Activated T-helper 1 cell treated with anti-CD3 and anti-CD28 coated beads, Interleukin-12 subunit alpha, Interleukin-12 subunit beta, Interleukin-2, Interleukin-4 antibody, amounts not matched to agents 30 ng/mL and 10 ng/mL and 1 ng/mL, durations not matched to agents 14 hours and 24 hours and 36 hours (primary cell): ENCODE results near the gene REV3L. TPM values are rescaled to one million over a fixed set of nuclear protein-coding genes. Genes with fewer than 3 reads are reported as not detected.
A peak's percentile ranks its signal among the peaks of the same experiment; 100 is the strongest.

ENCODE experiments used
- DNase-seq: peaks from one replicate; pipeline ENCODE4 v3.0.0; 2021; ENCODE audit warnings: low spot score
- H3K27ac Mint-ChIP-seq: one replicate; pipeline ENCODE4 v1.8.0; 2021; ENCODE audit warnings: mild to moderate bottlenecking, mixed read lengths
- H3K27me3 Mint-ChIP-seq: one replicate; pipeline ENCODE4 v1.8.0; 2022; ENCODE audit warnings: mild to moderate bottlenecking, moderate library complexity, mixed read lengths; ENCODE audit not compliant: insufficient read depth
- H3K36me3 Mint-ChIP-seq: one replicate; pipeline ENCODE4 v1.8.0; 2021; ENCODE audit warnings: low read depth, mixed read lengths
- H3K4me1 Mint-ChIP-seq: one replicate; pipeline ENCODE4 v1.8.0; 2021; ENCODE audit warnings: low read depth, mixed read lengths
- H3K4me3 Mint-ChIP-seq: one replicate; pipeline ENCODE4 v1.8.0; 2021; ENCODE audit warnings: mild to moderate bottlenecking, moderate library complexity, mixed read lengths
- H3K9me3 Mint-ChIP-seq: one replicate; pipeline ENCODE4 v1.8.0; 2021; ENCODE audit warnings: mixed read lengths
- intact Hi-C: fragments of 100-400 bp; cut with micrococcal nuclease; formaldehyde crosslinking; loops from one replicate; pipeline ENCODE4 v1.15.1; 2024
- total RNA-seq: library from RNA; stranded (reverse); gene quantifications from 2 replicates; pipeline ENCODE4 v1.2.3, GENCODE V29; 2022

REV3L gene
- total RNA-seq, 1 donor from 2014 or later, result 18.3 TPM

DNA sequence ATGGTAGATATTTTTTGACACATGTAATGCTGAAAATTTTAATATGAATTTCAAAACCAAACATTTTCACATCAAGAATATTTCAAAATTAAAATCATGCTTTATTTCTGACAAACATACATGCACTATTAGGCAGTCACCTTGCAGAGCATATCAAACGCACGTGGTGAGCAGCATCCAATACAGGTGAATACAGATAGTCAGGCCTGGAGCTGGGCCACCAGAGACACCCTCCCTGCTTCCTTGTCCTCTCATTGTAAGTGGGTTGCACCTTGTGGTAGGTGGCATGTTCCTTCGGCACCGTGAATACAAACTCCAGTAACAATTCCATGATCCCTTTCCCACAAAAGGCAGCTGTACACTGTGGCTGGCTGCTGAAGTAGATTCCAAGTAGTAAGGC is 8.9 kb downstream of the REV3L start:
- Mint-ChIP-seq H3K9me3 (no peaks in the 10 kb centered on the region), H3K4me3 (no peak overlapping the region), H3K4me1 (peaks cover 50% of the 10 kb centered on the region), H3K27ac (no peak overlapping the region), H3K36me3 (peaks cover 2% of the 10 kb centered on the region), H3K27me3 (no peaks in the 10 kb centered on the region)
- no peak for DNase-seq
- intact Hi-C loops, result no loop called here

DNA sequence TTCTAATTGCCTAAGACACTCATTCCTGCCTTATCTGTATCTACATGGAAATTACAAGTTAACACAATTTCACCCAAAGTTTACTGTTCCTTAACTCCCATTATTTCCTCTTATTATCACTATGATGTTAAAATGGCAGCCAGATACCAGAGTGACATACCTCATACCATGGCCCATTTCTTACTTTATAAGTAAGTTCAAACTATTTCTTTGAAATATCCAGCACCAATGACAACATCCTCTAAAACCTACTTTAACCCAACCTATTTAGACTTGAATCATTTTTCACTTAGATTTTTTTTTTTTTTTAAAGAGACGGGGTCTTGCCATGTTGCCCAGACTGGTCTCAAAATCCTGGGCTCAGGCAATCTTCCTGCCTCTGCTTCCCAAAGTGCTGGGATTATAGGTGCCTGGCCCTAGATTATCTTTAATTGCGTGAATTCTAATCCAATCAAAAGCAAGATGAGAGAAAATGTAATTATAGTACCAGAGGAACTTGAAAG is 10.0 kb downstream of the REV3L start:
- Mint-ChIP-seq H3K27me3 (no peaks in the 10 kb centered on the region), H3K4me1 (peaks cover 49% of the 10 kb centered on the region), H3K27ac (peak overlapping the region; percentile 31), H3K4me3 (no peak overlapping the region), H3K36me3 (peaks cover 2% of the 10 kb centered on the region), H3K9me3 (no peaks in the 10 kb centered on the region)
- no peak for DNase-seq
- intact Hi-C loops, result no loop called here

DNA sequence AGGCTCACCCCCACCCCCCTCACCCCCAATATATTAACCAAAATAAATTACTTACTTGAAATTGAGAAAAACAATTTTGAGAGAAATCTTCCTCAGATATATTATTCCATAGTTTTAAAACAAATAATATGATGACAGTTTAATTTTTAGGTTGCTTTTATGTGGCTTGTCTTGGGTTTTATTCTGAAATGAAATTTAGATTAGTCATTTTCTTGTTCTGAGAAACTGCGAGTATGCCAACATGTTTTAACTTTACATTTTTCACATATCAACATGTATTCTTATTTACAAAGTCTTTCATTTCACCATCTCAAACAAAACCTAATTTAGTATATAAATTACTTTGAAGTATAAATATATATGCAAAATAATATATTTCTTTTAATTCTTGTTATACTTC is 11.1 kb downstream of the REV3L start:
- no peak overlapping the region for H3K4me3 Mint-ChIP-seq
- H3K27ac Mint-ChIP-seq, result no peak overlapping the region
- intact Hi-C loops, result no loop called here
- no peak for DNase-seq
- H3K4me1 Mint-ChIP-seq, result peaks cover 39% of the 10 kb centered on the region
- peaks cover 7% of the 10 kb centered on the region for H3K36me3 Mint-ChIP-seq
- no peaks in the 10 kb centered on the region for H3K27me3 Mint-ChIP-seq
- no peaks in the 10 kb centered on the region for H3K9me3 Mint-ChIP-seq

DNA sequence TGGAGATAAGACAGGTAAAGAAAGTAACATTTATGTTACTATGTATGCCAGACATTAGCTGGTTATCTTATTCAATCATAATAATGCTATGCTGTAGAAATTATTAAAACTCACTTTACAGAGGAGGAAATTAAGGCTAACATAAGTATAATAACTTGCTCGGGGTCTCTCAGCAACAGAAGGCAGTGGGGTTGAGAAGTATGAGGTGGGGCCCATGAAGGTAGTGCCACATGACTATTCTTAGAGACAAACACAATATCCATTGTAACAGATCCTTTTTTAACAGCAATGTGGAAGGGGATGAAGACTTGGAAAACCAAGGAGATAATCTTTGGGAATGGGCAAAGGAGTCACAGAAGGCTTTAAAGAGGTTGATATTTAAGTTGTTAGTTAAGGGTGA is 11.5 kb downstream of the REV3L start:
- peaks cover 7% of the 10 kb centered on the region for H3K36me3 Mint-ChIP-seq
- peak overlapping the region; percentile 34 for H3K4me3 Mint-ChIP-seq
- no peaks in the 10 kb centered on the region for H3K9me3 Mint-ChIP-seq
- peaks cover 39% of the 10 kb centered on the region for H3K4me1 Mint-ChIP-seq
- intact Hi-C loops, result no loop called here
- H3K27me3 Mint-ChIP-seq, result no peaks in the 10 kb centered on the region
- DNase-seq, result no peak
- peak overlapping the region; percentile 35 for H3K27ac Mint-ChIP-seq

DNA sequence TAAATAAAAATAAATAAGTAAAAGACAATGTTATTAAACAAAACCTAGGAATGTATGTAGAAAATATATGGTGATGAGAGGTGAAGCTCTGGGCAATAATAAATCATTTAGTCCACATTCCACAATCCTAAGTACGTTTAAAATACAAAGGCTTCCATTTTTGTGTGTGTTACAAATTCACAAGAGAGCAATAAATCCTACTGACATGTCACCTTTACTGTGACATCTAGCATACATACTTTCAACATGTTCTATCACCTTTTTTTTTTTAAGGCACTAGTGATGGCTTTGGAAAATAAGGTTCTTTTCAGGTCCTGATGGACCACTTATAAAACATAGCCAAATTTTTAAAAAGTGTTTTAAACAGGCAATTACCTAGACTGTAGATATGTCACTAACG is 12.0 kb downstream of the REV3L start:
- Mint-ChIP-seq H3K4me3 (no peak overlapping the region), H3K4me1 (peaks cover 39% of the 10 kb centered on the region), H3K36me3 (peaks cover 7% of the 10 kb centered on the region), H3K9me3 (no peaks in the 10 kb centered on the region), H3K27me3 (no peaks in the 10 kb centered on the region), H3K27ac (no peak overlapping the region)
- intact Hi-C loops, result no loop called here
- DNase-seq, result no peak

DNA sequence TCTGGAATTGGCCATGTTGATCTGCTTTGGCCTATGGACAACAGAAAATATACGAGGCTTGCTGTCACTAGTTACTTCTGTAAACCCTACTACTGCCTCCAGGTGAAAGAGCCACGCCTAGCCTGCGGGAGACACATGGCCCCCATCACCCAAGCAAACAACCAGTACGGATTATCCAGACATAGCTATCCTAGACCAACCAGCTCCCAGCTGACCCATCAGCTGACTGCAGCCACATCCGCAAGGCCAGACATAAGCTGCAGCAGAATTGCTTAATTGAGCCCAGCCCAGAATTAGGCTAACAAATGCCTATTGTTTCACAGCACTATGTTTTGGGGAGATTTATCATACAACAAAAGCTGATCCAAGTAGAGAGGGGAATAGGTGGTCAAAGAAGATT is 13.5 kb downstream of the REV3L start:
- Mint-ChIP-seq H3K27me3 (no peaks in the 10 kb centered on the region), H3K9me3 (no peaks in the 10 kb centered on the region), H3K27ac (no peak overlapping the region), H3K4me1 (peaks cover 36% of the 10 kb centered on the region), H3K4me3 (no peak overlapping the region), H3K36me3 (peaks cover 7% of the 10 kb centered on the region)
- no peak for DNase-seq
- intact Hi-C loops, result no loop called here

DNA sequence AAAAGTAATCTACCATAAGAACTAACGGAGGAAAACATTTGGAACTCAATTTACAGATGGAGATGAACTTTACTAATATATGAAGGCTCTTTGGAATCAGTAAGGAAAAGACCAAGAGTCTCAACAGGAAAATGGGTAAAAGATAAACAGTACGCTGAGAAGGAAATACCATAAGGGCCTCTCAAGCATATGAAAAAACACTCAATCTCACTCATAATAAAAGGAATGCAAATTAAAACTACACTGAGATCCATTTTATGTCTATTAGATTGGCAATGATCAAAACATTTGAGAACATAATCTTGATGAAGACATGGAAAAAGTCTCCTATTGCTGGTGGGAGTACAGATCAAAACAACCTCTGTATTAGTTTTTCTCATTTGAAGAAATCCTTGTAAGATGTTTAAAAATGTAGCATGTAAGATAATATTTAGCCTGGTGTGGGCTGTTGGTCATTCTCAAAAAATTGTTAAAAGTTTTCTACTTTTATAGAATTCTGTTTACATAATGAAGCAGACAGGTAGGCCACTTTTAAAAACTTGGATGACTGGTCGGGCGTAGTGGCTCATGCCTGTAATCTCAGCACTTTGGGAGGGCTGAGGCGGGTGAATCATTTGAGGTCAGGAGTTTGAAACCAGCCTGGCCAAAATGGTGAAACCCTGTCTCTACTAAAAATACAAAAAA is 14.5 kb downstream of the REV3L start:
- Mint-ChIP-seq H3K9me3 (no peaks in the 10 kb centered on the region), H3K27ac (no peak overlapping the region), H3K4me1 (peaks cover 33% of the 10 kb centered on the region), H3K27me3 (no peaks in the 10 kb centered on the region), H3K4me3 (no peak overlapping the region), H3K36me3 (peaks cover 7% of the 10 kb centered on the region)
- no peak for DNase-seq
- intact Hi-C loops, result no loop called here

DNA sequence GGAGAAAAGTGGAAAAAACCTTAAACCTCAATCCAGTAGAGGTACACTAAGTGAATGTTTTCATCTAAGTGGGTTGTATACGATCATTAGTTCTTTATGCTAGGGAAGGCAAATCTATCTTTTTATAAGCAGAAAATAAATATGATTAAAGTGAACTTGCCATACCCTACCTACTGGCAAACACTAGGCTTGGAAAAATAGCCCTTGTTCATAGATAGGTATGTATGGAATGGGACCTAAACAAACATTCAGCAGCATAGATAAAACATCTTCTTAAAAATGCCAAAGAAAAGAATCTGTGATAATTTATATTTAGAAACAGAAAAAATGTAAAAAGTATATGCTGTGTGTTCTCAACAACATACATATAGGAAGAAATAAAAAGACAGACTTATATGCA is 18.8 kb downstream of the REV3L start:
- Mint-ChIP-seq H3K4me1 (peaks cover 25% of the 10 kb centered on the region), H3K27ac (no peak overlapping the region), H3K9me3 (peaks cover 10% of the 10 kb centered on the region), H3K4me3 (no peak overlapping the region), H3K36me3 (peaks cover 21% of the 10 kb centered on the region), H3K27me3 (no peaks in the 10 kb centered on the region)
- intact Hi-C loops, result no loop called here
- no peak for DNase-seq

DNA sequence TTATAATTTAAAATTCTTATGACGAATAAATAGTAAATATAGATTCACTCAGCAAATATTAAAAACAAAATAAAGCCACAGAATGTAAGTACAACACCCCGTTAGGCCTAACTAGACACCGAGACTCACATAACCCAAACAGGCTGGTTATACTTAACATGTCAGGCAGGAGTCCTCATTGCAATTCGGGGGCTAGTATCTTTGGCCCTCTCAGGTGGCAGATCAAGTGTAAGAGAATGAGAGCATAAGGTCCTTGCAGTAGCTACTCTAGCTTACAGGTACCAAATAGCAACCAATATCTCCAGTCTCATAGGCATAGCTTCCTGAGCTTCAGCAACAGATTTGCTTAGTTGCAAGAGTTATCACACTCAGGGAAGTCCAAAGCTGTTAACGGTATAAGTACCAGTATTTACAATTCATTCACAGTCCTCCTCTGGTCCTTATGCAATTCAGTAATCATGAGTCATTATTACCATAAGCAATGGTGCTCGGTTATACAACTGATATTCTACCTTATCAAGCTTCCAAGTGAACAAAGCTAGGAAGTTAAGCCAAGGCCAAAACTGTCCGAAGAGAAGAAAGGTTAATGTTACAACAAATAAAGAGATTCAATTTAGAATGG is 20.1 kb downstream of the REV3L start:
- no peak overlapping the region for H3K27ac Mint-ChIP-seq
- intact Hi-C loops, result no loop called here
- H3K9me3 Mint-ChIP-seq, result peaks cover 23% of the 10 kb centered on the region
- H3K4me1 Mint-ChIP-seq, result peaks cover 20% of the 10 kb centered on the region
- peaks cover 32% of the 10 kb centered on the region for H3K36me3 Mint-ChIP-seq
- no peak overlapping the region for H3K4me3 Mint-ChIP-seq
- H3K27me3 Mint-ChIP-seq, result no peaks in the 10 kb centered on the region
- no peak for DNase-seq

DNA sequence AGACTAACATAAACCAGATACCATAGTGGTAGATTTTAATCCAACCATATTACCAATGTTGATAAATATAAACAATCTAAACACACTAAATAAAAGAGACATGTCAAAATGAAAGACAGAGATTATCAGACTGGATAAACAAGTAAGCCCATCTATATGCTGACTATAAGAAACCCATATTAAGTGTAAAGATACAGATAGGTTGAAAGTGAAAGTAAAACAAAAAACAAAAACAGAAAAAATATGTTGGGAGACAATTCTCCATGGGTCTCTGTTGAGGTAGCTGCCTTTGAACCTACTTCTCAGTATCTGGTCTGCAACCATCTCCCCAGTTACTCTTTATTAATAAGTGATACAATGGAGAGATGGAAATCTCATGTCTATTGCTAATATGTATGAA is 21.2 kb downstream of the REV3L start:
- peaks cover 31% of the 10 kb centered on the region for H3K36me3 Mint-ChIP-seq
- peaks cover 20% of the 10 kb centered on the region for H3K4me1 Mint-ChIP-seq
- intact Hi-C loops, result no loop called here
- H3K27ac Mint-ChIP-seq, result peak overlapping the region; percentile 16
- peak overlapping the region; percentile 50 for H3K4me3 Mint-ChIP-seq
- H3K9me3 Mint-ChIP-seq, result peaks cover 23% of the 10 kb centered on the region
- no peaks in the 10 kb centered on the region for H3K27me3 Mint-ChIP-seq
- no peak for DNase-seq

DNA sequence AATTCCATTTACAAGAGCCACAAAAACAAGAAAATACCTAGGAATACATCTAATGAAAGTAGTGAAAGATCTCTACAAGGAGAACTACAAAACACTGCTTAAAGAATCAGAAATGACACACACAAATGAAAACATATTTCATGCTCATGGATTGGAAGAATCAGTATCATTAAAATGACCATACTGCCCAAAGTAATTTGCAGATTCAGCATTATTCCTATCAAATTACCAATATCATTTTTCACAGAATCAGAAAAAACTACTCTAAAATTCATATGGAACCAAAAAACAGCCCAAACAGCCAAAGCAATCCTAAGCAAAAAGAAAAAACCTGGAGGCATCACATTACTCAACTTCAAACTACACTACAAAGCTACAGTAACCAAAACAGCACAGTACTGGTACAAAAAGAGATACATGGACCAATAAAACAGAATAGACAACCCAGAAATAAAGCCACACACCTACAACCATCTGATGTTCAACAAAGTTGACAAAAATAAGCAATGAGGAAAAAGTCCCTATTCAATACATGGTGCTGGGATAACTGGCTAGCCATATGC is 24.3 kb downstream of the REV3L start:
- Mint-ChIP-seq H3K27me3 (no peaks in the 10 kb centered on the region), H3K4me1 (peaks cover 20% of the 10 kb centered on the region), H3K36me3 (peaks cover 31% of the 10 kb centered on the region), H3K27ac (no peak overlapping the region), H3K4me3 (no peak overlapping the region), H3K9me3 (peaks cover 23% of the 10 kb centered on the region)
- intact Hi-C loops, result no loop called here
- DNase-seq, result no peak

DNA sequence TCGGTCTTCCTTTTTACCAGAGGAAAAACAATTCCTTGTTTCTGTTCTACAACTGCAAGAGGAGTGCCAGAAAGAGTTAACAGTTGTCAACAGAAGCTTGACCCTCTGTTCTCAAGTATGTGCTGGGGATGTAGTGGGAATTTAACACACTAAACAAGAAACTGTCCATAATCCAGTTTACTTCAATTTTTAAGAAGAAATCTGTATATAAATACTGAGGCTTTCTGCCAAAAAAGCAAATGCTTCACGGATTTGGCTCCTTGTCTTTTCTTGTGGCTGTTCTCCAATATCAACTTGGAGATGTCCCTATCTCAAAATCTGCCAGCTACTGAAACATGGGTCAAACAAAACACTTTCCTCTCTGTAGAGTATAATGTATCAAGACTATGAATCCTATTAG is 26.8 kb downstream of the REV3L start:
- Mint-ChIP-seq H3K36me3 (peaks cover 30% of the 10 kb centered on the region), H3K9me3 (peaks cover 23% of the 10 kb centered on the region), H3K4me3 (no peak overlapping the region), H3K27ac (no peak overlapping the region), H3K27me3 (no peaks in the 10 kb centered on the region), H3K4me1 (no peaks in the 10 kb centered on the region)
- no peak for DNase-seq
- intact Hi-C loops, result no loop called here

DNA sequence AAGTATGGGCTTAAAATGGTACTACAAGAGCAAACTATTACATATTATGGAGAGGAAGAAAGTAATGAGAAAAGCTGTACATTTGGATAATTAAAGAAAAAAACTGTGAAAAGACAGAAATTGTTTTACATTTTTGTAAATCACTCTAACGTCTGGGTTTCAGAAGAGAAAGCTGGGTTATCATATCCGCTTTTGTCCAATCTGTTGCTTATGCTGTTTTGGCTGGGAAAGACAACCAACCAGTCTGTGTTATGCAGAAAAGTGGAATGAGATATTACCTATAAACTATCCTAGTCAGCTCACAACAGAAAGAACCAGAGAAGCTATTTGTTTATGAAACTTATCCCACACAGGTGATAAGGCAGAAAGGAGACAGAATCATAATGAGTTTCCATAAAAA is 32.4 kb downstream of the REV3L start:
- Mint-ChIP-seq H3K27me3 (no peaks in the 10 kb centered on the region), H3K4me3 (no peak overlapping the region), H3K4me1 (peaks cover 7% of the 10 kb centered on the region), H3K27ac (no peak overlapping the region), H3K9me3 (no peaks in the 10 kb centered on the region), H3K36me3 (peaks cover 4% of the 10 kb centered on the region)
- DNase-seq, result no peak
- intact Hi-C loops, result no loop called here
